ENCODE results near the gene SLC45A2.

DNA sequence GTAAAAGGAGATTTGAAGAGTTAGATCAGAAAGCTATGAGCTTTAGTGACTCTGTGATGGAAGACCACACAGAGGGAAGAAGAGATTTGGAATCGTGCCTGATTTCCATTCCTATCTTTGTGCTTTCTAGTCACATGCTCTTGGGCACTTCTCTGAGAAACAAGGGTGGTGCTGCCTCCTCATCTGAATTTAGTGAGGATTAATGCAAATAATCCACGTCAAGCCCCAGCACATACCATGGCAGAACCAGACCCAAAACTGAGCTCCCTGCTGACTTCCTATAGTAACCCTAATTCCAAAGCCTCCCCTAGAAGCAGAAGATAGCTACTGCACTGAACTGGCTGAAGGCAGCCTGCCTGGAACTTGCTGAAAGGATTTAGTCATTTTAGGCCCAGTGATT, 17.7 kb downstream of the SLC45A2 start:
- TF ChIP-seq, protein P1, sequence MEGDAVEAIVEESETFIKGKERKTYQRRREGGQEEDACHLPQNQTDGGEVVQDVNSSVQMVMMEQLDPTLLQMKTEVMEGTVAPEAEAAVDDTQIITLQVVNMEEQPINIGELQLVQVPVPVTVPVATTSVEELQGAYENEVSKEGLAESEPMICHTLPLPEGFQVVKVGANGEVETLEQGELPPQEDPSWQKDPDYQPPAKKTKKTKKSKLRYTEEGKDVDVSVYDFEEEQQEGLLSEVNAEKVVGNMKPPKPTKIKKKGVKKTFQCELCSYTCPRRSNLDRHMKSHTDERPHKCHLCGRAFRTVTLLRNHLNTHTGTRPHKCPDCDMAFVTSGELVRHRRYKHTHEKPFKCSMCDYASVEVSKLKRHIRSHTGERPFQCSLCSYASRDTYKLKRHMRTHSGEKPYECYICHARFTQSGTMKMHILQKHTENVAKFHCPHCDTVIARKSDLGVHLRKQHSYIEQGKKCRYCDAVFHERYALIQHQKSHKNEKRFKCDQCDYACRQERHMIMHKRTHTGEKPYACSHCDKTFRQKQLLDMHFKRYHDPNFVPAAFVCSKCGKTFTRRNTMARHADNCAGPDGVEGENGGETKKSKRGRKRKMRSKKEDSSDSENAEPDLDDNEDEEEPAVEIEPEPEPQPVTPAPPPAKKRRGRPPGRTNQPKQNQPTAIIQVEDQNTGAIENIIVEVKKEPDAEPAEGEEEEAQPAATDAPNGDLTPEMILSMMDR (IDR thresholded peaks at IDR 0.05) = no peak
- no peak for TF ChIP-seq POLR2A (IDR thresholded peaks at IDR 0.05)

Data from Peyer's patch (tissue), 4 donors.